HepG2 (cell line): ENCODE data around the gene ABCG8. TPM values are rescaled to one million over a fixed set of nuclear protein-coding genes. Genes with fewer than 3 reads are reported as not detected.

ENCODE experiments used
- ARID5B ChIP-seq: IDR thresholded peaks from 2 replicates; pipeline ENCODE4 v1.4.0; 2020; ENCODE audit warnings: mild to moderate bottlenecking, missing genetic modification reagents
- CEBPB ChIP-seq: IDR thresholded peaks from 2 replicates; pipeline ENCODE4 v1.6.1; 2011; ENCODE audit warnings: low read depth, low read length, improper control_type of control experiment, borderline replicate concordance
- GFI1 ChIP-seq: sonication (generic); formaldehyde crosslinking; IDR thresholded peaks from 2 replicates; pipeline ENCODE4 v1.5.0; 2020; ENCODE audit warnings: missing genetic modification reagents, mild to moderate bottlenecking, borderline replicate concordance
- GLI4 ChIP-seq: sonication (generic); formaldehyde crosslinking; IDR thresholded peaks from 2 replicates; pipeline ENCODE4 v1.5.1; 2020; ENCODE audit warnings: missing genetic modification reagents, mild to moderate bottlenecking, moderate library complexity, borderline replicate concordance
- GPN1 ChIP-seq: sonication (generic); formaldehyde crosslinking; IDR thresholded peaks from 2 replicates; pipeline ENCODE4 v1.5.1; 2020; ENCODE audit warnings: missing genetic modification reagents, borderline replicate concordance
- HDAC2 ChIP-seq: sonication (generic); formaldehyde crosslinking; IDR thresholded peaks from 2 replicates; pipeline ENCODE4 v1.4.0; 2020; ENCODE audit warnings: missing genetic modification reagents
- KAT8 ChIP-seq: IDR thresholded peaks from 2 replicates; pipeline ENCODE4 v1.6.1; 2016; ENCODE audit warnings: missing genetic modification reagents, missing compliant biosample characterization
- LCORL ChIP-seq, 2 experiments: fragments of 450-650 bp in 1 of 2; sonication (generic) in 1 of 2; formaldehyde crosslinking in 1 of 2; IDR thresholded peaks; 2 replicates each; pipeline versions ENCODE4 v1.5.0 to v1.6.1; 2017 to 2020; ENCODE audit warnings: antibody characterized with exemption in 1 of 2, missing genetic modification reagents in 1 of 2
- PBX2 ChIP-seq: IDR thresholded peaks from 2 replicates; pipeline ENCODE4 v1.6.1; 2016; ENCODE audit warnings: control low read depth
- PHB2 ChIP-seq: fragments of 450-650 bp; IDR thresholded peaks from 2 replicates; pipeline ENCODE4 v1.6.1; 2018; ENCODE audit not compliant: partially characterized antibody
- RELA ChIP-seq: sonication (generic); formaldehyde crosslinking; IDR thresholded peaks from 2 replicates; pipeline ENCODE4 v1.4.0; 2020; ENCODE audit warnings: missing genetic modification reagents
- RFXANK ChIP-seq: IDR thresholded peaks from 2 replicates; pipeline ENCODE4 v1.6.1; 2016
- TP53 ChIP-seq: sonication (generic); formaldehyde crosslinking; conservative IDR thresholded peaks from 2 replicates; pipeline ENCODE4 v1.4.0; 2020; ENCODE audit warnings: missing genetic modification reagents
- ZBTB39 ChIP-seq: sonication (generic); formaldehyde crosslinking; IDR thresholded peaks from 2 replicates; pipeline ENCODE4 v1.5.0; 2020; ENCODE audit warnings: missing genetic modification reagents
- ZBTB44 ChIP-seq: sonication (generic); formaldehyde crosslinking; IDR thresholded peaks from 2 replicates; pipeline ENCODE4 v1.4.0; 2020; ENCODE audit warnings: missing genetic modification reagents
- ZNF10 ChIP-seq: sonication (generic); formaldehyde crosslinking; IDR thresholded peaks from 2 replicates; pipeline ENCODE4 v1.4.0; 2020; ENCODE audit warnings: mild to moderate bottlenecking, low read depth, missing genetic modification reagents, borderline replicate concordance
- ZNF430 ChIP-seq: sonication (generic); formaldehyde crosslinking; IDR thresholded peaks from 2 replicates; pipeline ENCODE4 v1.9.0; 2021; ENCODE audit warnings: mild to moderate bottlenecking, missing genetic modification reagents
- ZNF431 ChIP-seq: sonication (generic); formaldehyde crosslinking; IDR thresholded peaks from 2 replicates; pipeline ENCODE4 v1.9.0; 2022; ENCODE audit warnings: missing genetic modification reagents, low read depth, mild to moderate bottlenecking, borderline replicate concordance
- ZNF512 ChIP-seq: sonication (generic); formaldehyde crosslinking; IDR thresholded peaks from 2 replicates; pipeline ENCODE4 v1.4.0; 2020; ENCODE audit warnings: mild to moderate bottlenecking, missing genetic modification reagents
- ZNF768 ChIP-seq: sonication (generic); formaldehyde crosslinking; IDR thresholded peaks from 2 replicates; pipeline ENCODE4 v1.4.0; 2020; ENCODE audit warnings: missing genetic modification reagents
- polyA plus RNA-seq, 8 experiments: library from polyadenylated mRNA; depleted of rRNA in 3 of 8; stranded (reverse) in 7 of 8; unstranded in 1 of 8; fragments of >200 nt; fragmentation: Illumina TruSeq in 4 of 8; extraction: Trizol in 4 of 8; gene quantifications; 2 replicates each; pipeline versions ENCODE4 v1.2.1 to v1.2.3, GENCODE V29; 2011 to 2016; ENCODE audit warnings: low read depth in 4 of 8, missing spikeins in 1 of 8, mixed read lengths in 1 of 8; ENCODE audit not compliant: insufficient read depth in 1 of 8
- total RNA-seq, 5 experiments: library from RNA; depleted of rRNA; stranded (reverse); fragments of >200 nt; fragmentation: Illumina TruSeq; extraction: Trizol; gene quantifications; 2 replicates each; pipeline ENCODE4 v1.2.3, GENCODE V29; 2016; ENCODE audit warnings: low read depth in 1 of 5

ABCG8 gene
- total and polyA plus RNA-seq, 2 of the 13 experiments (the other 11 are each of a cell fraction or from before 2014, with no cell fraction given): 8.1 to 8.8 TPM

- TF ChIP-seq PBX2 (no peak), CEBPB (peak; percentile 69; the same call in 1 of the 2 replicates), GLI4 (no peak), KAT8 (CRISPR knock-in tag) (no peak), LCORL (IDR thresholded peaks at IDR 0.05) (no peak), LCORL (CRISPR knock-in tag; IDR thresholded peaks at IDR 0.05) (no peak), TP53 (CRISPR knock-in tag) (no peak), ZNF512 (no peak), ZNF431 (CRISPR knock-in tag) (no peak), GPN1 (CRISPR knock-in tag) (no peak), ZBTB44 (CRISPR knock-in tag) (no peak), HDAC2 (CRISPR knock-in tag) (0 out of 2 replicates have a peak, but pooled peaks have one; percentile 14), PHB2 (no peak), ARID5B (peak; percentile 73), ZNF10 (CRISPR knock-in tag) (no peak), GFI1 (peak; percentile 57), ZBTB39 (CRISPR knock-in tag) (no peak), ZNF430 (CRISPR knock-in tag) (no peak), RELA (no peak), RFXANK (CRISPR knock-in tag) (no peak), ZNF768 (CRISPR knock-in tag) (no peak)
These were observed 45.9 kb downstream of the ABCG8 start (continued) for GRCh38 chr2:43884689-43885088.
